GM23248 (cell line): ENCODE data around the gene CDK3. TPM values are rescaled to one million over a fixed set of nuclear protein-coding genes. Genes with fewer than 3 reads are reported as not detected.
A peak's percentile ranks its signal among the peaks of the same experiment; 100 is the strongest.

Experiments used
- DNase-seq: peaks from one replicate; pipeline ENCODE4 v3.0.0-alpha.2; 2015
- H2AFZ ChIP-seq: fragments of 200-600 bp; sonication (generic); 2 replicates; pipeline ENCODE4 v1.6.1; 2016; ENCODE audit warnings: antibody characterized with exemption
- H3F3A ChIP-seq: fragments of 200-600 bp; sonication (generic); 2 replicates; pipeline ENCODE4 v1.6.1; 2016; ENCODE audit warnings: mild to moderate bottlenecking, antibody characterized with exemption, mixed run types; ENCODE audit not compliant: insufficient read depth
- H3K27ac ChIP-seq: fragments of 200-600 bp; sonication (generic); 2 replicates; pipeline ENCODE4 v1.5.1; 2016; ENCODE audit warnings: mild to moderate bottlenecking
- H3K27me3 ChIP-seq: fragments of 200-600 bp; sonication (generic); replicated peaks from 2 replicates; pipeline ENCODE4 v1.6.1; 2016; ENCODE audit warnings: mild to moderate bottlenecking; ENCODE audit not compliant: insufficient read depth
- H3K36me3 ChIP-seq: fragments of 200-600 bp; sonication (generic); 2 replicates; pipeline ENCODE4 v1.6.1; 2016; ENCODE audit warnings: low read depth, mild to moderate bottlenecking
- H3K4me1 ChIP-seq: fragments of 200-600 bp; sonication (generic); 2 replicates; pipeline ENCODE4 v1.6.1; 2016; ENCODE audit warnings: mild to moderate bottlenecking; ENCODE audit not compliant: insufficient read depth
- H3K4me2 ChIP-seq: fragments of 200-600 bp; sonication (generic); one replicate; pipeline ENCODE4 v1.6.1; 2016; ENCODE audit warnings: mild to moderate bottlenecking; ENCODE audit not compliant: unreplicated experiment
- H3K4me3 ChIP-seq: fragments of 200-600 bp; sonication (generic); 2 replicates; pipeline ENCODE4 v1.5.1; 2016; ENCODE audit warnings: mild to moderate bottlenecking
- H3K79me2 ChIP-seq: fragments of 200-600 bp; sonication (generic); 2 replicates; pipeline ENCODE4 v1.6.1; 2016; ENCODE audit warnings: mild to moderate bottlenecking; ENCODE audit not compliant: insufficient read depth
- H3K9ac ChIP-seq: fragments of 200-600 bp; sonication (generic); 2 replicates; pipeline ENCODE4 v1.6.1; 2016; ENCODE audit warnings: mild to moderate bottlenecking
- H3K9me2 ChIP-seq: fragments of 200-600 bp; sonication (generic); 2 replicates; pipeline ENCODE4 v1.6.1; 2016; ENCODE audit warnings: mixed run types, mild to moderate bottlenecking, moderate library complexity; ENCODE audit not compliant: insufficient read depth
- H3K9me3 ChIP-seq: fragments of 200-600 bp; sonication (generic); one replicate; pipeline ENCODE4 v1.6.1; 2017; ENCODE audit warnings: low read depth
- H4K20me1 ChIP-seq: fragments of 200-600 bp; sonication (generic); 2 replicates; pipeline ENCODE4 v1.6.0; 2016; ENCODE audit not compliant: insufficient read depth
- EZH2 ChIP-seq: fragments of 200-600 bp; sonication (generic); IDR thresholded peaks from 2 replicates; pipeline ENCODE4 v1.6.1; 2018; ENCODE audit warnings: antibody characterized with exemption, mild to moderate bottlenecking; ENCODE audit not compliant: insufficient read depth, poor library complexity, severe bottlenecking
- EZH2phosphoT487 ChIP-seq: fragments of 200-600 bp; sonication (generic); IDR thresholded peaks from 2 replicates; pipeline ENCODE4 v1.6.1; 2018; ENCODE audit warnings: antibody characterized with exemption, moderate library complexity, mild to moderate bottlenecking, low read depth; ENCODE audit not compliant: insufficient read depth
- WGBS, 2 experiments: methylation state at CpG; one replicate each; pipeline ENCODE4 v1.1.6; 2015 to 2017; ENCODE audit warnings: low lambda C conversion rate in 2 of 2, low coverage in 1 of 2; ENCODE audit errors: missing lambda C conversion rate in 2 of 2; 5-methylcytosine and 5-hydroxymethylcytosine counted together
- in situ Hi-C: fragments of 300-500 bp; cut with MboI; formaldehyde crosslinking; loops from 2 replicates; pipeline ENCODE4 v1.15.0; 2020
- polyA plus RNA-seq: library from polyadenylated mRNA; unstranded; fragments of >200 nt; fragmentation: Nextera tagmentation; extraction: Ambion mirVana; gene quantifications from 2 replicates; pipeline ENCODE4 v1.2.1, GENCODE V29; 2016
- total RNA-seq: library from RNA; depleted of rRNA; stranded (reverse); fragments of >200 nt; shearing (Covaris generic); gene quantifications from 2 replicates; pipeline ENCODE4 v1.2.3, GENCODE V29; 2014

Gene CDK3
- total and polyA plus RNA-seq, 2 experiments from 2014 or later: 0.43 to 2.0 TPM

DNA sequence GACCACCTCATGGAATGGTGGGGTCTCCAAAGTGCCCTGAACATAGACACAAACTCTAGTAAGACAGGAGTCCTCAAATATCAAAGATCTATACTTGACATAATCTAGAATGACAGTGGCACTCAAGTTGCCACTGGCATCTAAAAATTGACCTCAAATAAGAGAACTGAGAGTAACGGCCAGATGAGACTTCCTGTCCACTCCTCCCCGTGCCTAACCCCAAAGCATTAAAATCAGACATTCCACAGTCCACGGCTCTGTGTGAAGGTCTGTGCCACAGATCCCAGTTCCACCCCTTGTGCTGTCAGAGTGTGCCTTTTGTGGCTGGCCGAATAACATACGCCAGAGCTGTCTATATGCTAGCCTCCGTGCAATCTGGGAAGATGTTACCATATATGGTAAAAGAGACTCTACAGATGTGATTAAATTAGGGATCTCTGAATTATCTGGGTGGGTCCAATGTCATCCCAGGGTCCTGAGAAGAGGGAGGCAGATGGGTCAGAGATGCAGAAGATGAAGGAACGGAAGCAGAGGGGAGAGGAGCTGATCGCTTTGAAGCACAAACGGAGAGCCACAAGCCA, 47.5 kb downstream of the CDK3 start:
- H3K4me2 ChIP-seq: no peak overlapping the region
- no peak for TF ChIP-seq EZH2
- TF ChIP-seq EZH2phosphoT487: no peak
- no peak overlapping the region for H2AFZ ChIP-seq
- no peak overlapping the region for H3K9ac ChIP-seq
- DNase-seq: no peak
- no peaks in the 10 kb centered on the region for H3K9me2 ChIP-seq
- H3K36me3 ChIP-seq: peaks cover 69% of the 10 kb centered on the region
- in situ Hi-C loops: no loop called here
- WGBS, 2 experiments: 78 to 79% methylated on average over 9 of the region's 9 CpGs
- no peak overlapping the region for H3K4me3 ChIP-seq
- H3F3A ChIP-seq: no peaks in the 10 kb centered on the region
- no peaks in the 10 kb centered on the region for H4K20me1 ChIP-seq
- no peaks in the 10 kb centered on the region for H3K27me3 ChIP-seq
- H3K79me2 ChIP-seq: peaks cover 30% of the 10 kb centered on the region
- H3K4me1 ChIP-seq: no peaks in the 10 kb centered on the region
- no peaks in the 10 kb centered on the region for H3K9me3 ChIP-seq
- H3K27ac ChIP-seq: no peak overlapping the region

GRCh38 chr17:76048711-76049110, 48.1 kb downstream of the CDK3 start:
- no peaks in the 10 kb centered on the region for H3K9me2 ChIP-seq
- H3K9ac ChIP-seq: no peak overlapping the region
- no peaks in the 10 kb centered on the region for H3K27me3 ChIP-seq
- peaks cover 2% of the 10 kb centered on the region; the same call in 1 of the 2 replicates for H3K4me1 ChIP-seq
- peaks cover 67% of the 10 kb centered on the region for H3K36me3 ChIP-seq
- no peak overlapping the region for H2AFZ ChIP-seq
- no peaks in the 10 kb centered on the region; the same call in 1 of the 2 replicates for H3F3A ChIP-seq
- H3K4me2 ChIP-seq: no peak overlapping the region
- peak; percentile 30 for DNase-seq
- 80 to 87% methylated on average over 9 of the region's 9 CpGs for WGBS, 2 experiments
- peaks cover 36% of the 10 kb centered on the region for H3K79me2 ChIP-seq
- no peak for TF ChIP-seq EZH2phosphoT487
- no peak for TF ChIP-seq EZH2
- in situ Hi-C loops: no loop called here
- no peak overlapping the region for H3K27ac ChIP-seq
- no peaks in the 10 kb centered on the region for H3K9me3 ChIP-seq
- H3K4me3 ChIP-seq: no peak overlapping the region
- H4K20me1 ChIP-seq: no peaks in the 10 kb centered on the region

- in situ Hi-C loops: no loop called here
- no peaks in the 10 kb centered on the region for H4K20me1 ChIP-seq
Measured at GRCh38 chr17:76049239-76049638, 48.6 kb downstream of the CDK3 start.

DNA sequence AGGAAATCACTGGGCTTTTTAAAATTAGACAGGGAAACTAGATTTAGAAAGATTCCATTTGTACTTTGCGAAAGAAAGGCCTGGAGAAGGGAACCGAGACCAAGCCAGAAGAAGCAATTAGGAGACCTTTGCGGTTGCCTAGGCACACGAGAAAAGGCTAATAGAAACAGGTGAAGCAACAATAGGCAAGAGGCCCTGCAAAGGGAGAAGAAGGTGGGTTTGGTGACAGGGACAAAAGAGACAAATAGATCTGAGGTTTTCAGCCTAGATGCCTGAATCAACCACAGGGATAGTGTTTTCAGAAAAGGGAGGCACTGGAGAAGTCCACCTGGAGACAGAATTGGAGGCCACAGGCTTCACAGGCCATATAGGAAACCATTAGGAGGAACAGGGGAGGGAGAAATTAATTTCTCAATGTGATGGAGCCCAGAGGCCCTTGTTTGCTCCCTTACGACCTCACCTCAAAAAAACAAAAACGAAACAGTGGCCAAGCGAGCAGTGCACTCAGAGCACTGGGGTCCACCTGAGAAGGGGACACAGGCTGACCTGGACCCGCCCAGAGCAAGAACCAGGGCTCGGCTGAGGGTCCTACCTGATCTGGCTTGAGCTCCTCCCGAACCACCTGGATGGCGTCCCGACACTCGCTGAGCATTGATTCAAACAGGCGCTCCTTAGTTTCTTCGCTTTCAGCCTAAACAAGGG, 49.3 kb downstream of the CDK3 start:
- H3K79me2 ChIP-seq: peaks cover 46% of the 10 kb centered on the region
- WGBS, 2 experiments: 92% methylated on average over 15 of the region's 15 CpGs
- TF ChIP-seq EZH2phosphoT487 (no peak), EZH2 (no peak)
- H3K9me3 ChIP-seq: no peaks in the 10 kb centered on the region
- no peak overlapping the region for H3K4me2 ChIP-seq
- H3K9ac ChIP-seq: no peak overlapping the region
- H4K20me1 ChIP-seq: no peaks in the 10 kb centered on the region
- DNase-seq: no peak
- H3K4me1 ChIP-seq: peaks cover 4% of the 10 kb centered on the region; the same call in 1 of the 2 replicates
- no peaks in the 10 kb centered on the region for H3K27me3 ChIP-seq
- H2AFZ ChIP-seq: no peak overlapping the region
- no peaks in the 10 kb centered on the region for H3K9me2 ChIP-seq
- H3K36me3 ChIP-seq: peaks cover 70% of the 10 kb centered on the region
- H3F3A ChIP-seq: no peaks in the 10 kb centered on the region; the same call in 1 of the 2 replicates
- H3K27ac ChIP-seq: no peak overlapping the region
- no peak overlapping the region for H3K4me3 ChIP-seq
- in situ Hi-C loops: no loop called here

More at GRCh38 chr17:76049239-76049638, 48.6 kb downstream of the CDK3 start:
- no peak overlapping the region for H3K27ac ChIP-seq
- H3K9ac ChIP-seq: no peak overlapping the region
- H3K9me3 ChIP-seq: no peaks in the 10 kb centered on the region
- peaks cover 67% of the 10 kb centered on the region for H3K36me3 ChIP-seq
- H3K4me3 ChIP-seq: no peak overlapping the region
- 84 to 87% methylated on average over 3 of the region's 3 CpGs for WGBS, 2 experiments
- H3K79me2 ChIP-seq: peaks cover 41% of the 10 kb centered on the region
- no peaks in the 10 kb centered on the region; the same call in 1 of the 2 replicates for H3F3A ChIP-seq
- H3K27me3 ChIP-seq: no peaks in the 10 kb centered on the region
- DNase-seq: no peak
- no peaks in the 10 kb centered on the region for H3K9me2 ChIP-seq
- no peak for TF ChIP-seq EZH2
- H3K4me2 ChIP-seq: no peak overlapping the region
- H2AFZ ChIP-seq: no peak overlapping the region
- peaks cover 4% of the 10 kb centered on the region; the same call in 1 of the 2 replicates for H3K4me1 ChIP-seq
